NCI-H2171 treated with DMSO at 0.1 percent for 48 hours (cell line): ENCODE data around the gene IQCF5.
"Not testable (repeated sequence)": the region's sequence is repeated elsewhere in the genome, so short reads cannot be mapped to it uniquely, and the experiment has no call there.

ENCODE experiments used
- DNase-seq: peaks from one replicate; lab custom pipeline; 2025; lab: John Stamatoyannopoulos, UW

IQCF5 gene

DNA sequence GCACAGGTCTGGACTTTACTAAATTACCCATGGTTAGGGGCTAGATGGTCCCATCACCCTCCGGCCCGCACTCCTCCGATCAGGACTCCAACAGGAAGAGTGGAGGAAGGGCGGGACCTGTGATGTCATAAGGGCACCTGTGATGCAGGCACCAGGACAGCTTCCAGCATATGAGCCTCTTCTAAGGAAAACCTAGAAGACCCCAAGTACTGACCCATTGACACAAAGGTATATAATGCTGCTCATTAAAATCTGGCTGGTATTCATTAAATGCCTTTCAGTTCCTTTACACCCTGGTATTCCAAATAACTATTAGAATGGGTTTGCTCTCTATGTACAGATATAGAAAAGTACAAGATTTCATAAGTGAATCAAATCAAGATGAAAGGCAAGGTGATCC, at the start of gene IQCF5:
Gene IQCF5 (minus strand): TSS at position 101 of the 400 bp plus-strand sequence. CDS start 70 bp downstream, at position 31.
- no peak for DNase-seq

DNA sequence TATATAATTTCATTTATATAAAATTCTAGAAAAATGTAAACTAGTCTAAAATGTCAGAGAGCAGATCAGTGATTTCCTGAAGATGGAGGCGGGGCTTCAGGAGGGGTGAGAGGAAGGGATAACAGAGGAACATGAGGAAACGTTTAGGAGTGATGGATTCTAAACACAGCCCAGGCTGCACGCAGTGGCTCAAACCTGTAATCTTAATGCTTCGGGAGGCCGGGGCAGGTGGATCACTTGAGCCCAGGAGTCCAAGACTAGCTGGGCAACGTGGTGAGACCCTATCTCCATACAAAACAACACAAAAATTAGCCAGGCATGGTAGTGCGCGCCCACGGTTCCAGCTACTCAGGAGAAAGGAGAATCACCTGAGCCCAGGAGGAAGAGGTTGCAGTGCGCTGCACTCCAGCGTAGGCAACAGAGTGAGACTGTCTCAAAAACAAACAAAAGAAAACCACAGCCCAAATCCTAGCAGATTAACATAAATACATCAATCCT, 45.7 kb upstream of the IQCF5 start:
- no peak for DNase-seq

DNA sequence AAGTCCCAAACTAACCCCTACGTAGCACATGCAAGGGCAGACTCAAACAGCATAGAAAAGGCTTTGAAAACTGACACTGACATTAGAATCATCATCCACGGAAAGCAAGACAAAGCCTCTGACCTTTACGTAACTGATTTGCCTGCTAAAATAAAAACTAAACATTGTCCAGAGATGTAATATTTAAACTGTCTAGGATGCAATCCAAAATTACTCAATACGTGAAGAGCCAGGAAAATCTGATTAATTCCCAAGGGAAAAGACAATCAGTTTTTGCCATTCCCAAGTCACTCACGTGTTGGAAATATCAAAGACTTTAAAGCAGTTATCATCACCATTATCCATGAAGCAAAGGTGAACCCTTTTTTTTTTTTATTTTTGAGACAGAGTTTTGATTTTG, 41.0 kb upstream of the IQCF5 start:
- no peak for DNase-seq

DNA sequence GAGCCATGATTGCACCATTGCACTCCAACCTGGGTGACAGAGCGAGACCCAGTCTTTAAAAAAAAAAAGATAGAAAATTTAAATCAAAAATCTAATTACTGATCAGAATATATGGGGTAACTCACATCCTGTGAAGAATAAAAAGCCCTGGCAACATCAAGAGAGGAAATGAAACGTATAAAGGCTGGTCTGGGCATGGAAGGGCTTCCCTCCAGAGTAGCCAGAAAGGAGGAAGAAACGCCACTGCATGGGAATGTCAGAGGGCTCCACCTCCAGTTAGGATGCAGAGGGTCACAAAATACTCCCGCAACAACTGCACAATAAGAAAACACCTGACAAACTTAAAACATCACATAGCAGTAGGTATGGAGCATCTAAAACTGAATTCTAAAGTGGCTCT, 32.6 kb upstream of the IQCF5 start:
- no peak for DNase-seq

DNA sequence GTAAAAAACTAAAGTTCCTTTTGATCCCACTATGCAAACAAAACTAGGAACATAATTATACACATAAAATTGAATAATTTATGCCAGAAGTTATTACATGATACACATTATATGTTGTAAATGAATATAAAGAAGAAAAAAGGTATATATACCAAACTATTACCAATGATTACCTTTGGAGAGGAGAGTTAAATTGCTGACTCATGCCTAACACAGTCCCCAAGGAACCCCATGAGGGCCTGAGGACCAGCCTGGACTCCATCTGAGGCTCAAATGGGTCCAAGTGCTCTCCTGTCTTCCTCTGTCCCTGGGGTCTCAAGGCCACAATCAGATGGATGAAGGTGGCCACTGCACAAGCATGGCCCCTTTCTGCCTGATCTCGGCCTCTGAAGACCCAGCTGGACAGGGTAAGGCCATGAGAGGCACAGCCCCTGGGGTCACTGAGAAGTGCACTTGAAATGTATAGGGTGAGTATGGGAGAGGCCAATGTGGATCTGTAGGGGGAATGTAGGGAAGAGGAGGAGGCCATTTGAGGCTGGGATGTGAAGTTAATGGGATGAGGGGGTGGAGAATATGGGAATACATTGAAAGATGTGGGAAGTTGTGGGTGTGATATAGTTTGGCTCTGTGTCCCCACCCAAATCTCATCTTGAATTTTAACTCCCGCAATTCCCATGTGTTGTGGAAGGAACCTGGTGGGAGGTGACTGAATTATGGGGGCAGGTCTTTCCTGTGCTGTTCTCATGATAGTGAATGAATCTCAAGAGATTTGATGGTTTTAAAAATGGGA, 28.8 kb upstream of the IQCF5 start:
- no peak for DNase-seq

DNA sequence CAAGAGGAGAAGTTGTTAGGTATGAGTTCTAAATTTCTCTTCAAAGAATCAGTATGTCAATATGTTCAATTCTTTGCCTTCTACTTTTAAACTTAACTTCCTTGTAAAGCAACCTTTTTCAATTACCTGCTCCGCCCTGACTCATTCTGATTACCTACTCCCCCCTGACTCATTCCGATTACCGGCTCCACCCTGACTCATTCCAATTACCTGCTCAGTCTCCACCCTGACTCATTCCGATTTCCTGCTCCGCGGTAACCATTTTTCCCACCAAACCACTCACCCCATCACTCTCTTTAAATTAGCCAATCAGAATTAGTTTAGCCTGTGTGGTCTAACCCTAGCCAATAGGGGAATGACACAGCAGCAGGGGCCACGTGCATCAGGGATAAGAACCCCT, 27.0 kb upstream of the IQCF5 start:
- not testable (repeated sequence) for DNase-seq

DNA sequence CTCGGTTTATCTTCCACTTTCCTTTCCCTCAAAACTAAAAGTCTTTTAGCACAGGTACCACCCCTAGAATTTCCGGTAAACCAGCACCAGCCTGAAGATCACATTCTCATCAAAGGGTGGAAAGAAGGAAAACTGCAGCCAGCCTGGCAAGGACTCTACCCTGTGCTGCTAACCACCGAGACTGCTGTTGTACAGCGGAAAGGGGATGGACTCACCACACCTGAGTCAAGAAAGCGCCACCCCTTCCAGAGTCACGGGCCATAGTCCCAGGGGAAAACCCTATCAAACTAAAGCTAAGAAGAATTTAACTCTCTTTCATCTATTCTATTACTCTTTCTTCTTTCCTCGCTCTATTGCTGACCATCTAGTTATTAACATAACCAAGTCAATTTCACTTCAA, 24.6 kb upstream of the IQCF5 start:
- DNase-seq, result not testable (repeated sequence)

DNA sequence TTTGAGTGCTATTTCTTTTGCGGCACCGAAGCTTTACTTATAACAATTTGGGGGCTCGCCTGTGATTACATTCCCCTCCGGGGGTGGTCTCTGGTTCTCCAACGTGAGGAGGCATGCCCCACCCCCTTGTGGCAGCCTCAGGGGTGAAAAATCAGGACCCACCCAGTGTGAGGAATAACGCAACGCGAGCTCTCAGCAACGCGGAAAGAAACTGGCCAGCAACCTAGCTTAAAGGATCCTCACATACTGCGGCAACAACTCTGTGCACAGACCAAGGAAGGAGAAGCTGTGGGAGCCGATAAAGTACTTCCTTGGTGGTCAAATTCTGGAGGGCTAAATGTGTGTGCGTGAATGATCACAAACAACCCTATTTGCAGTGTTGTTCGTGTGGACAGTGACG, 22.0 kb upstream of the IQCF5 start:
- no peak for DNase-seq

DNA sequence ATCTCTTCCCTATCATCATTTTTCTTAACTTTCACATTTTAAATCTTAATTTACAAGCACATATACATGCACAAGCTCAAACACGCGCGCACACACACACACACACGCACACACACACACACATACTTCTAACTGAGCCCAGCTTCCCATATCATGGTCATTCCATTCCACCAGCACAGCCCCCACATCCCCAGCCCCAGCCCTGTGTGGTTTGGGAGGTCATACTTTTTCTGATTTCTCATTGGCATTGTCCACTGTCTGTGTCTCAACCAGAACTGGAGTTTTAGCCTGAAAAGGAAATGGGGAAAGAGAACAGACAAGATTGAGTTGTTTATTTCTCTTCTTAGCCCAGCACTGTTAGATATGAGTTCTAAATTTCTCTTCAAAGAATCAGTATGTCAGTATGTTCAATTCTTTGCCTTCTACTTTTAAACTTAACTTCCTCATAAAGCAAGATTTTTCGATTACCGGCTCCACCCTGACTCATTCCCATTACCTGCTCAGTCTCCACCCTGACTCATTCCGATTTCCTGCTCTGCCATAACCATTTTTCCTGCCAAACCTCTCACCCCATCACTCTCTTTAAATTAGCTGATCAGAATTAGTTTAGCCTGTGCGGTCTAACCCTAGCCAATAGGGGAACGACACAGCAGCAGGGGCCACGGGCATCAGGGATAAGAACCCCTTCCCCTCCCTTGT, 21.4 kb upstream of the IQCF5 start:
- DNase-seq, result no peak

DNA sequence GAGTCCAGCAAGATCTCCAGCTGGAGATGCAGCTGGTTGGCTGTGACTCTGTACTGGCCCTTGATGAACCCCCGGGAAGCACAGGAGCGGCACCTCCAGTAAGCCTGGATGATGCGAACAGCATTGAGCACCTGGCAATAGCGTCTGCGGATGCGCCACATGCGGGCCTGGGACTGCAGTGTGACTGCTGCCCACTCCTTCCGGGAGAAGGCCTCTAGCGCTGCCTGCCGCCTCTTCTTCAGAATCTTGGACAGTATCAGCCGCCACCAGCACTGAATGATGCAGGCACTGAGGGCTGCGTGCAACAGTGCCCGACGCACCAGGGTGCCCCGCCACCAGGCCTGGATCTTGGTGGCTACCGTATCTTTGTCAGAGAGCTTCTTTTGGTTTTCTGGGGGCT, 19.5 kb upstream of the IQCF5 start:
- DNase-seq, result no peak

DNA sequence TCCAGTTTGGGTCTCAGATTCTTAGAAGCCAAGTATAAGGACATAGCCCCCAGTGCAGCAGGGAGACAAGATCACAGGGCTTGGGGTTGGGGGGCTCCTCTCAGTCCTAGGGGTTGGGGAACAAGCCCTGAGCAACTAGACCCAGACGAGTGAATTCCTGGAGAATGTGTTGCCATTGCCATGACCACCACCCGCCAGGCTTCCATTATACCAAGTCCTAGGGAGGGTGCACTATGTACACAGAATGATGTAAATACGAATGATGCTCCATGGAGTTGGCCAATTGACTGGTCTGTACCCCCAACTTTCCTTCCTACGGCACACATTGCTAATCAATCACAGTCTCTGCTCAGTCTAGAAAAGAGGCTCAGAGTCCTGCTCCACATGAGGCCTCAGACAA, 19.0 kb upstream of the IQCF5 start:
- no peak for DNase-seq

DNA sequence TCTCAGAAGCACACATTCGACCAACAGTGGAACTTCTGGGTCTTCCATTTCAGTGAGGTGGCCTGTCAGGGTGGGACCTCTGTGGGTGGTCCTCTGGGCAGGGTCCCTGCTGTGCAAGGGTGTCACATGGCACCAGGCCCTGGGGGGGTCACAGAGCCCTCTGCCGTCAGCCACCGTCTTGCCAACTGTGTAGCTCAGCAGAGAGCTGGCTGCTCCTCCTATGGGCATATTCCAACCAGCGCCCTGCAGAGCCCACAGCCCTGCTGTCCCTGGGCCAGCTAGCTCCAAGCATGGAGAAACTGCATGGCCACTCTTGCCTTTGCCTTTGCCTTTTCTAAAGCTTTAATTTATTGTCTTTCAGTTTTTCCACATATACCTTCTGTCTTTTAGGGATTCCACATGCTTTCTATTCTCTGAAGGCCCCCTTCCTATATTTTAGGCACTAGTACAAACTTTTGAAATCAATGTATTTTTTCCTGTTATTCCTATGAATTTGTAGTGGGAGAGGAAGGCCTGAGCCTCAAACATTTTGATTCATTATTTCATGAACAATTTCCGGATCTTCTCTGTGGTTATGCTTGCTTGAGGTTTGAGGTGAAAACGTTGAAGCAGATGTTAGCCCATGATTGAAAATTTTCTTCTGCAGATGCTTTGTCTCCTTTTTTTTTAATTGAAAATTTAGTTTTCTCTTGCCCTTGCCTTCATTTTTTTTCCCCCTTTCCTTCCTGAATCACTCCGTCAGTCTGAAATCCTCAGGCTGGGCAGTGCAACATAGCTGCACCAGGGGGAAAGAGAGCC, 16.0 kb upstream of the IQCF5 start:
- no peak for DNase-seq

DNA sequence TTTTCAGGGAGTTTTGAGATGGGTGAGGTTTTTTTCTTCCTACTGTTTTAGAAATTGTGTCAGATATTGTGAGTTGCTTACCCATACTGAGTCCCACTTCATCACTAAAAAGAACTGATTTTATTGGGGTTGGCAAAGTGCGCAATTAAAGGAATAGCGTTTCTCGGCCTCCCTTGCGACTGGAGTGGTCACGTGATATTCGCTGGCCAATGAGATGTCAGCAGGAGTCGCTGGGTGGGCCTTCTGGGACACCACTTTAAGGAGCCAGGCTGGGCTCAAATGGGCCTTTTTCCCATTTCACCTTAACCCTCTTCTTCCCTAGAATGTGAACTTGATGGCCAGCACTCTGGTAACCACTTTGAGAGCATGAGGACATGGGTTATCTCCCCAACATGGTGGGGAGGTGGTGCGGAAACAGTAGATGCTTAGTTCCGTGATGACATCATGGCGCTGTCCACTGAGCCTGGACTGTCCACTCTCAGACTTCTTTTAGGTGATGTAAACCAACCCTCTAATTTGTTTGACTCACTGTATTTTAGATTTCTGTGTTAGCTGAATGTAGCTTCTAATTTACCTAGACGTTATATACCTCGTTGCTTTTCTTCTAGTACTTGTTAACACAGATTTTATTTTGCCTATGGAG, 13.2 kb upstream of the IQCF5 start:
- no peak for DNase-seq

DNA sequence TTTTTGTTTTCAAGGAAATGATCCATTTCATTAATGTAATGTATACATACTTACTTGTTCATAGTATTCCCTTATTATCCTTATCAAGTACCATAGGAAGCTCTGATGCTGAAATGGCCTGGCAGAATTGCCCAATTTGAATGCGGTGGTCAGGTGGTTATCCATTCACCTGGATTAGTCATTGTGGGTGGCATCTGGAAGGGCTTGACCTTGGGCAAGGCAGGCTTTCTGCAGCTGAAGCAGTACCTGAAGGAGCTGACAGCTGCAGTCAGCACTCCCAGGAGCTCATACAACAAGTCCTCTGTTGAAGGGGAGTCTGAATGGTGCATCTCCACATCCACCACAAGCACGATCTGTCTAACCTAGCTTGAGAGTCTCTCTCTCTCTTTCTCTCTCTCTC, 12.2 kb upstream of the IQCF5 start:
- DNase-seq, result no peak

DNA sequence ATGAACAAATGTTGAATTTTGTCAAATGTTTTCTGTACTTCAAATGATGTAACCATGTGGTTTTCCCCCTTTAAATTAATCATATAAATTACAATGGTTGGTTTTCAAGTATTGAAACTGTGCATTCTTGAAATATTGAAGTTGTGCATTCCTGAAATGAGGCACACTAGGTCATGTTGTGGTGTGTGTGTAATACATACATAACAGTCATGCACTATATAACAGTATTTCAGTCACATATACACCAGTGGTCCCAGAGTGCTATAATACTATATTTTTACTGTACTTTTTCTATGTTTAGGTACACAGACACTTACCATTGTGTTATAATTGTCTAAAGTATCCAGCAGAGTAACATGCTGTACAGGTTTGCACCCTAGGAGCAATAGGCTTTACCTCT, 11.0 kb upstream of the IQCF5 start:
- no peak for DNase-seq

DNA sequence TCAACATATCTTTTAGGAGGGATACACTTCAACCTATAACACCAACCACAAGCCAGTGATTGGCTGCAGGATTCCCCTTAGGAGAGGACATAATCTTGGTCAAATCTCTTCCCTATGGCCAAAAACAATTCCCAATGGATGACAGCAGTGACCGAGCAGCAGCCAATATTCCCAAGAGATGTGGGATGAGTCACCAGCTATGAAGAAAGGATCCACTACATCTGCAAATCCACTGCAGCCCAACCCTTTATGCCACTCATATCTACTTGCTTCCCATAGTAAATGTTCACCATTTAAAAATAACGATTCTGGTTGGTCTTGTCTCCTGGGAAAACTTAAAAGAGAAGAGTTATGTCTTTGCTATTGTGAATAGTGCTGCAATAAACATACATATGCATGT, 4.5 kb upstream of the IQCF5 start:
- DNase-seq, result no peak

DNA sequence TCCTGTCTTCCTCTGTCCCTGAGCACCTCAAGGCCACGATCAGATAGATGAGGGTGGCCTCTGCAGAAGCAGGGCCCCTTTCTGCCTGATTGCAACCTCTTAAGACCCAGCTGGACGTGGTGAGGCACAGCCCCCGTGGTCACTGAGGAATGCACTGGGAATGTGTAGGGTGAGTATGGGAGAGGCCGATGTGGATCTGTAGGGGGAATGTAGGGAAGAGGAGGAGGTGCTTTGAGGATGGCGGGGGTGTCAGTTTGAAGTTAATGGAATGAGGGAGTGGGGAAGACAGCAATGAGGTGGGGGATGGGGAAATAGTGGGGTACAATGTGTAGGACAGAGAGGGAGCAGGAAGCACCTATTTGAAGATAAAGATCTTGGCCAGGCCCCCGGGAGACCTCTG, 785 bp upstream of the IQCF5 start:
- DNase-seq, result no peak

DNA sequence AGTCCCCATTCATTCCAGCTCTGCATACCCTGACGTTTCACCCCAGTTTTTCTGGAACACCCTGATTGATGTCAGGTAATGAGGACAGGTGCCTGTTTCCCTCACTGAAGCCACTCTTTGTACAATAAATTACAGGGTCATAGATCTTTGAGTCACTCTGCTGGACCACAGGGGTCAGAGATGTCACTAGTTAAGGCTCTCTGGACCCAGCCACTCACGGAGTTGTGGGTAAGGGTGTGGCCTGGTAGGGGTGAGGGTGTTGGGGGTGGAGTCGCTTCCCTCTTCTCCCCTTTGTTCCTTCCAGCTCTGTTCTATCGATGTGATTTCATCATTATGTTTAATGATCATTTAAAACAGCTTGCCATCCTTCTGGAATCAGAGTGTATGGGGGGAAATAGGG, 512 bp downstream of the IQCF5 start:
- no peak for DNase-seq

DNA sequence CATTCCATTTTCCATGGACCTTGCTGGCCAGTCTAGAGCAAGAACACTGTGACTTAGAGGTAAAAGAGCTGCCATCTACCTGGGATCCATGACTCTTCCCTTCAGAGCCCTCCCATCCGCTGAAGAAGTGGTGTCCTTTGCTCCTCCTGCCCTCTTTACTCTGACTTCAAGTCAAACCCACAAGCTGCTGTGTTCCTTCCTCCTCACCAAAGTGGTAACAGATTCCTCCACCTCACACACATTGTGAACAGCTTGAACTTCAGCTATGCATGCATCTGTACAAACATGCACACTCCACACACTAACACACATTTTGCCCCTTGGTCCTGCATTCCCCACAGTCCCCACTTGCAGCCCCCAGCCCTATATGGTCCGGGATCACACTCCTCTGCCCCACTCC, 990 bp downstream of the IQCF5 start:
- no peak for DNase-seq

DNA sequence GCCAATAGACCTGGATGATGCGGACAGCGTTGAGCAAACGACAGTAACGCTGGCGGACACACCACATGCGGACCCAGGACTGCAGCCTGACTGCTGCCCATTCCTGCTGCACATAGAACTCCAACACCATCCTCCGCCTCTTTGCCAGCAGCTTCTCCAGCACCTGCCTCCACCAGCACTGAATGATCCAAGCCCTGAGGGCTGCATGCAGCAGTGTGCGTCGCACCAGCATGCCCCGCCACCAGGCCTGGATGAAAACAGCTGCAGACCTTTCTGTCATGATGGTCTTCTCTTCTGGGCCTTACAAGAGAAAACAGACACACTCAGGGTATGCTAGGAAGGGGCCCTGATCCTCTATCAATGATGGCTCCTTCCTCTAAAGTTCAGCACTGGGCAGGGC, 1.5 kb downstream of the IQCF5 start:
- no peak for DNase-seq

DNA sequence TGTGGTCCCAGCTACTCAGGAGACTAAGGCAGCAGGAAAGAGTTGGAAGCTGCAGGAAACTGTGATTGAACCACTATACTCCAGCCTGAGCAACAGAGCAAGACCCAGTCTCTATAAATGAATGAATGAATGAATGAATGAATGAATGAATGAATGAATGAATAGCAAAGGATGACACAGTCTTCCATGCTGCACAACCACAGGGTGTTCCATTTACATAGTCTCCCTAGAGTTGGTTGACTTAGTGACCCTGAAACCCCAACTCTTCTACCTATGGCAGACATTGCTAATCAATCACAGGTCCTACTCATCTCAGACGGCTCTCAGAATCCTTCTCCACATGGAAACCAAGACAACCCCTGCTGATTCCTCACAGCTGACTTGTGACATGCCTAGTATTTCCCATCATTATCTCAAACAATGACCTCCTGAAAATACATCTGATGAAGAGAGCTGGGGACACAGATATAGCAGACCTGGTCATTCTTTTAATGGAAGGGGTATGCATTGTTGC, 2.1 kb downstream of the IQCF5 start:
- no peak for DNase-seq

DNA sequence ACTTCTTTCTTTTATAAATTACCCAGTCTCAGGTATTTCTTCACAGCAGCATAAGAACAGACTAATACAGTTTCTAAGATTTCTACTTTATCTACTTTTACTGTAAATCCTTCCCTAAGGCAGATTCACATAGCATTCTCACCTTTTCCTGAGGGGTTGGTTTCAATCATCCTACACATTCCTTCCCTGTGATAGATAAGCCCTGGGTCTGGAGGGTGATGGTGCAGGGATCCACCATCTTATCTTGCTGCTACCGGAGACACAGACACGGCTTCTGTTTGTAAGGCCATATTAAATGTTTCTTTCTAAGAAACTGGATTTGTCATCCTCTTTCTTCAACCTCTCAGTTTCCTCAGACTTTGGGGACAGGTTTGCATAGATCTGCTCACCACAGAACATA, 6.1 kb downstream of the IQCF5 start:
- DNase-seq, result no peak
